Cardiac fibroblast (primary cell): Measurements from ENCODE around the gene MICAL3.
"Not testable (repeated sequence)": the region's sequence is repeated elsewhere in the genome, so short reads cannot be mapped to it uniquely, and the experiment has no call there.

ENCODE experiments used
- DNase-seq, 2 donors: peaks; one replicate each; pipeline versions ENCODE4 v3.0.0 to v3.0.0-alpha.2; 2010; ENCODE audit warnings: low read depth in 2 of 2
- H3K4me3 ChIP-seq, 2 donors: replicated peaks in 1 of 2; 1 replicate in 1 of 2; 2 replicates in 1 of 2; pipeline ENCODE4 v1.5.1; 2011; ENCODE audit warnings: low read depth in 2 of 2, low read length in 2 of 2, mild to moderate bottlenecking in 2 of 2, moderate library complexity in 1 of 2
- CTCF ChIP-seq: IDR thresholded peaks from one replicate; pipeline ENCODE4 v1.5.1; 2011; ENCODE audit warnings: low read depth, mild to moderate bottlenecking, low read length, inconsistent platforms

Gene MICAL3

GRCh38 chr22:17764036-17764435 lies 260.3 kb downstream of the MICAL3 start:
- DNase-seq, result no peak
- no peak for TF ChIP-seq CTCF

GRCh38 chr22:17763442-17763841 lies 260.9 kb downstream of the MICAL3 start:
- H3K4me3 ChIP-seq, DNase-seq: not testable (repeated sequence)

More at GRCh38 chr22:17764036-17764435, 260.3 kb downstream of the MICAL3 start:
- no peak overlapping the region for H3K4me3 ChIP-seq

GRCh38 chr22:17761138-17761488 lies 263.2 kb downstream of the MICAL3 start:
- H3K4me3 ChIP-seq, result no peak overlapping the region
- DNase-seq, result no peak
- TF ChIP-seq CTCF, result no peak

GRCh38 chr22:17754233-17754925 lies 270.0 kb downstream of the MICAL3 start:
- H3K4me3 ChIP-seq, result no peak overlapping the region
- peak; percentile 26 for TF ChIP-seq CTCF
- no peak for DNase-seq

GRCh38 chr22:17753401-17753989 lies 270.9 kb downstream of the MICAL3 start:
- TF ChIP-seq CTCF, result no peak
- DNase-seq, result peak in 1 of 2 donors; percentile 47
- H3K4me3 ChIP-seq, result no peak overlapping the region

GRCh38 chr22:17751596-17751995 lies 272.8 kb downstream of the MICAL3 start:
- no peak for TF ChIP-seq CTCF
- no peak overlapping the region for H3K4me3 ChIP-seq
- DNase-seq, result no peak

- DNase-seq, result no peak
- H3K4me3 ChIP-seq, result no peak overlapping the region
- no peak for TF ChIP-seq CTCF
Observed at GRCh38 chr22:17749605-17750395, 274.6 kb downstream of the MICAL3 start.
